Fibroblast of the conjunctiva (primary cell): ENCODE measurements around the gene HTATIP2.
"Not testable (repeated sequence)": the region's sequence is repeated elsewhere in the genome, so short reads cannot be mapped to it uniquely, and the experiment has no call there.

ENCODE experiments used
- DNase-seq: peaks from one replicate; pipeline ENCODE4 v3.0.0-alpha.2; 2010; ENCODE audit warnings: low read depth

The HTATIP2 gene

DNA sequence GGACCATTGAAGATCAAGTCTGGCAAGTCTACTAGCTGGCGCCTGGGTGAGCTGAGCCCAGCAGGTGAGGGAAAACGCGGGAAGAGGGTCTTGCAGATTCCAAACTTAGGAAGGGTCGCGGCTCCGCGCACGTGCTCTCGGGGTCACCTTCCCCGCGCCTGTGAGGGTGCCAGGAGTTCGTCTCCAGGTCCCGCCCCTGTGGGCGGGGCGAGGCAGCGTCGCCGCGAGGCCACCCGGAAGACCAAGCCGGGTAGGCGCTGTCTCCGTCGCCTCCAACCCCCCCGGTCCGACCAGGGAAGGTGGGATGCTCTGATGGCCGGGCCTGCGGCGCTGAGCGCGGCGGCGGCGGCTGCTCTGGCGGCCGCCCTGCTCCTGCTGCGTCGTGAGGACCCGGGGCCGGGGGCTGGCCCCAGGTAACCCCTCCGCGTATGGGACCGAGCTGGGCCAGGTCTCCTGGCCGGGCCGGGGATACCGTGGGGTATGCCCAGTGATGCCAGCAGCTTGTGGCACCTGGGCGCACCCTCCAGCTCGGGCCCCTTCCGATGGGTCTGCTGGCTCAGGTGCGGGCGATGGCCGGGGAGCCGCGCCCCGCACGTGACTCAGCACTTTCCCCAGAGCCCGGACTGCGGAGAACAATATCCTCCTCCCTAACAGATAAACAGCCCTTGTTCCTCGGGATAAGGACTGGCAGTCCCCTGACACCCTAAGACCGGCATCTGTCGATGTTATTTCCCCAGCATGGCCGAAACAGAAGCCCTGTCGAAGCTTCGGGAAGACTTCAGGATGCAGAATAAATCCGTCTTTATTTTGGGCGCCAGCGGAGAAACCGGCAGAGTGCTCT, at the start of gene HTATIP2:
Gene HTATIP2 (plus strand): TSS at position 215 of the 841 bp plus-strand sequence. CDS start 524 bp downstream, at position 739.
- no peak for DNase-seq

DNA sequence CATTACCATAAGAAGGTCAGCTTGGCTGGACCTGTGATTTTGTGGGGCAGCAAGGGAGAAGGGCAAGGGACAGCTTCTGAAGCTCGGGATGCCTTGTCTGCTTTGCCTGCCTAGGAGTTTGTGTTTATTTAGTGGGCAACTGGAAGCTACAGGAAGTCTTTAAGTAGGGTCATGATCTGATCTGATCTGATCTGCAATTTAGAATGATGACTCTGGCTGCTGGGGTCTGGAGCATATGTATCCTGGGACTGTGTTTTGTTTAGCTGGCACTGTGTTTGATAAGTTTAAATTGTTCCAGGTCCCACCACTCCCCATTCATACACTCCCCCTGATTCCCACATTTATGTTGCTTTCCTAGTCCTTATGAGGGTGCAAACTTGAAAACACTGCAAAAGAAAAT, 47.7 kb upstream of the HTATIP2 start:
- no peak for DNase-seq

GRCh38 chr11:20321177-20321576, 42.3 kb upstream of the HTATIP2 start:
- DNase-seq, result no peak

DNA sequence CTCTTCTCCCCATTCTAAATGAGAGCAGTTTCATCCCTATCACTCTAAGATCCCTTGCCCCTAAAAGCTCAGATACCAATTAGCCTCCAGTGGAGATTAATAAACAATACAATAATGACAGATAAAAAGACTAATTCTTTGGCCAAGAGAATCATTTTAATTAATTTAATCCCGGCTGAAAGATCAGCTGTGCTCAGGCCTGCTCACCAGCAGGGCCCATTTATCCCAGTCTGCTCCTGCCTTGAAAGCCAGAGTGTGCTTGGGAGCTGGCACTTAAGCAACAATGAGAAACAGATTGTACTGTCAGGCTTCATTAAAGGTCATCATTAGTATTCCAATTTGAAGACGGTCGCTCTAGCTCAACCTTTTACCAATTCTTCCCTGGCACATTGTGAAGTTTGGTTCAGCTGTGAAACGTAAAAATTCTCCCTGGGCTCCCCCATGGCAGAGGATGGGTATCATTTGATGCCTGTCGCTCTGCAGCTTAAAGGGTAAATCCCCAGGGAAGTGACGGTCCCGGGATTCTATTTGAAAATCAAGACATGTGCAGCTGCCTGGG, 36.1 kb upstream of the HTATIP2 start:
- no peak for DNase-seq

GRCh38 chr11:20336056-20336455, 27.5 kb upstream of the HTATIP2 start:
- no peak for DNase-seq

GRCh38 chr11:20337526-20338154, 25.9 kb upstream of the HTATIP2 start:
- DNase-seq, result no peak

GRCh38 chr11:20342347-20343141, 21.0 kb upstream of the HTATIP2 start:
- DNase-seq, result no peak

DNA sequence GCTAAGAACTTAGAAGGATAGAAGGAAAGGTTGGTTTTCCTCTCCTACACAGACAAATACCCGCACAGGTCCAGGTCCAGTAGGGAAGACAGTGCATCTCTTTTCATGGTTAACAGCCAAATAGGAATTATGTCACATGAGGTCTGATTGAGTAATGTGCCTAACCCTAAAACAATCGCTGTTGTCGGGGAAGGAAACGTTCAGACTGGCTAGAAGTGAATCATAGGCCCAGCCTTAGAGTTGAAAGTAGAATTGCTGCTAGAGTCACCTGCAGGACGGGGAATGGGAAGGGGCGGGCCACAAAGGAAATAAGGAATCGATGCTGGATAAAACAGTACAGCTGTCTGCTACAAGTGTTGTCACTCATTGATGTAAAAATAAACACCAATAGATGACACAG, 12.4 kb upstream of the HTATIP2 start:
- DNase-seq, result no peak

DNA sequence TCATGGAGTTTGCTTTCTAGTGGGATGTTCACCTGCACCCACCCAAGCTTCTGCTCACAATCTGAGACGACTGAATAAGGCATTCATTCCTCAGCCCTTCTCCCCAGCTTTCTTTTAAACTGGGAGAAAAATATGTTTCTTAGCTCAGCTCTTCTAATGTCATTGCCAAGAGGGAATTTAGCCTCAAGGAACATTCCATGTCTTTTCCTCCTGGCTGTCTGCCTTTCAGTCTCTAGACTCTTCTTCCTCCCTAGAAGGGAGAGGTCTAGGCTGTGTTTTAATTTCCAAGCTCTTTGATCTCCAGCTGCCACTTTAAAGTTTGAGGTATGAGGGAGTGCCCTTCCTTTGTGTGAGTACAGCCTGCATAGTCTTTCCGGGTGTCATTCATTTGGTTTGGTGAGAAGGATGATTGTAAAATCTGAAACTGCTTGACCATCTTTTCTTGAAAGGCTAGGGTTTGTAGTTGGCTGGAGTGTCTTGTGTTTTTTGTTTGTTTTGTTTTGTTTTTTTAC, 11.7 kb upstream of the HTATIP2 start:
- no peak for DNase-seq

- peak; percentile 30 for DNase-seq
These were observed 9.6 kb upstream of the HTATIP2 start for GRCh38 chr11:20353829-20354434.

GRCh38 chr11:20355221-20356219, 8.0 kb upstream of the HTATIP2 start:
- peak; percentile 22 for DNase-seq

DNA sequence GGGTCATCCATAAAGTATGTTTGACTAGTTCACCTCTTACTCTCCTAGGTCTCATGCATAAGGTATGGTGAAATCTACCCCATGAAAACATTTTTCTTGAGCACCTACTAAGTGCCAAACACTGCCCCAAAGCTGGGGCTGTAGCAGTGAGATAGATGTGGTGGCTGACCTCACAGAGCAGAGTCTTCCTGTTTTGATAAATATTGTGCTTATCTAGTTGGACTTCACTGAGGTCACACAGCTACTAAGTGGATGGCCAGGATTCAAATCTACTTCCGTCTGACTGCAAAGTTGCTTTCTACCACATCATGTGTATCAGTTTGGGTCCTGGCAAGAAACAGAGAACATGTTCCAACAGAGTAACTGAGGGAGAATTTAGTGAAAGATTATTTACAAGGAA, 6.4 kb upstream of the HTATIP2 start:
- no peak for DNase-seq

DNA sequence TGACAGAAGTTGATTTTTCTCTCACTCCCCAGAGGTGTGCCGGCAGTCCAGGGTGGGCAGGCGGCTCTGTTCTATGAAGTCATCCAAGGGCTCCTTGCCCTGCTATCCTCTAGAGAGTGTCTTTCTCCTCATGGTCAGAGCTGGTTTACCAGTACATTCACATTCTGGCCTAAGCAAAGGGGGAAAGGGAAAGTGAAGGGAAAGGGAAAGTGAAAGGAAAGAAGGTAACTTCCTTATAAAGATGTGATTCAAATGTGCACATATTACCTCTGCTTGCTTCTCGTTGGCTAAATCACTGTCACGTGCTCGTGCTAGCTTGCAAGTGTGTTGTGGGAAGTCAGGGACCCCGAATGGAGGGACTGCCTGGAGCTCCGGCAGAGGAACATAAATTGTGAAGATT, 2.9 kb upstream of the HTATIP2 start:
- DNase-seq, result peak; percentile 18

DNA sequence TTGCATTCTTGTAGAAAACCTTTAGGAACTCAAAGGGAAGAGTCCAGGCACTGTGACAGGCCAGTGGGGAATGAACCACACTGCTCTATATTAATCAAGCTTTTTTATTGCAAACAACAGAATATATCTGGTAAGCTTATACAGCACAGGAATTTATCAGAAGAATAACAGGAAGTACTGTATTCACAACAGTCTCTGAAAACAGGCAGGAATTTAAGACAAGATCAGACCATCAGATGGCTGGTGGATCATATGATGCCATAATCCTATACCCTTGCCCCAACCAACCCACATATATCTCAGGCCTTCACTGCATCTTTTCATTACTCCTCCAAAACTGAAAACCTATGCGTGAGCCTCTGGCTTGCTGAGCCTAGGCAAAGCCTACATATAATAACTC, 1.0 kb upstream of the HTATIP2 start:
- no peak for DNase-seq

- no peak for DNase-seq
These were observed 390 bp upstream of the HTATIP2 start for GRCh38 chr11:20363149-20363499.

DNA sequence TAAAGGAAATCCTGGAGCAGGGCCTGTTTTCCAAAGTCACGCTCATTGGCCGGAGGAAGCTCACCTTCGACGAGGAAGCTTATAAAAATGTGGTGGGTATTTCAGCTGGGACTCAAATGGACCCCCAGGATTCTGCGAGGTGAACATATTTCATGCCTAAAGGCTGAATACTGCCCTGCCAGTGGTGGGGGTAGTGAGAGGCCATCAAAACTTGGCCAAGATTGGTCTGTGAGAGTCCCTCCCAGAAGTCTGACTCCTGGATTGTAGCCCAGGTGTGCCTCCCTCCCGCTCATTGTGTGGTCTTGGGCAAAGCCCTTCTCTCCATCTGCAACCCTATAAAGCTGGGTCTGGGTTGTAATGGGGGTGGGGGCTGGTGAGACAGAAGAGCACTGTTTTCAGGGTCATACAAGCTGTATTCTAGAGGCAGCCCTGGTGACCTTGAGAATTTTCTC, 853 bp downstream of the HTATIP2 start:
- no peak for DNase-seq

DNA sequence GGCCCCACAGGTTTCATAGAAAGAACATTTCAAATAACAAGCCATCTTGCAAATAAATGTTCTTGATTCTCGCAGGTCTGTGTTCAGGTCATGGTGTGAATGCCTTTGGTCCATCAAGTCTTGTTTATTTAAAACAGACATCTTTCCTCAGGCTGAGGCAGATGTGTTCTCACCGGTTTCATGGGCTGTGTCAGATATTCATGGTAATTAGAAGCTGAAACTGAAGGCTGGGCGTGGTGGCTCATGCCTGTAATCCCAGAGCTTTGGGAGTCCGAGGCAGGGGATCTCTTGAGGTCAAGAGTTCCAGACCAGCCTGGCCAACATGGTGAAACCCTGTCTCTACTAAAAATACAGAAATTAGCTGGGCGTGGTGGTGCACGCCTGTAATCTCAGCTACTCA, 2.0 kb downstream of the HTATIP2 start:
- not testable (repeated sequence) for DNase-seq

DNA sequence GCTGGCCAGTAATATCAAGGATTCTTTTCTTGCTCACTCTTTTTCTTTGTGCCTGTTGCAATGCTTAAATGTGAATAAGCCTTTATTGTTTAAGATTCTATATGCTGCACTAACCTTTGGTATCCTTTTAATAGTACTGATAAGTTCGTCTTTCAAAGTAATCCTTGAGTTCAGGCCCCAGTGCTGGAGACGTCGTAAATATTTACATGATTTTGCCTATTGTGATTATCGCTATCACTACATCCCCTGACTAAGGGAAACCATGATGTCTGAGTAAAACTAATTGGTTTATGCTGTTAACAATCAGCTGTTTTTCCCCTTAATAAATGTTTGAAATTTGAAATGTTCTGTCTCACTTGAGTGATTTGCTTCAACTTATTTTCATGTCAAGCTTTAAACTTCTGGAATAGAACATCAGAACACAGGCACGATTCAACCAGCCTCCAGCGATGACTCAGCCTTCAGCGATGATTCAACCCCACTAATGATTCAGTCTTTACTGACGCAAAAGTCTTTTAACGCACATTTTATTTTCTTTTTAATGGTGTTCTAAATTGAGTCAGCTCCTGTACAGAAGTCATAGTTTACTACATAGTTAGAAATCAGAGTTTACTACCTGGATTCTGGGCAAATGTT, 3.9 kb downstream of the HTATIP2 start:
- peak; percentile 65 for DNase-seq

DNA sequence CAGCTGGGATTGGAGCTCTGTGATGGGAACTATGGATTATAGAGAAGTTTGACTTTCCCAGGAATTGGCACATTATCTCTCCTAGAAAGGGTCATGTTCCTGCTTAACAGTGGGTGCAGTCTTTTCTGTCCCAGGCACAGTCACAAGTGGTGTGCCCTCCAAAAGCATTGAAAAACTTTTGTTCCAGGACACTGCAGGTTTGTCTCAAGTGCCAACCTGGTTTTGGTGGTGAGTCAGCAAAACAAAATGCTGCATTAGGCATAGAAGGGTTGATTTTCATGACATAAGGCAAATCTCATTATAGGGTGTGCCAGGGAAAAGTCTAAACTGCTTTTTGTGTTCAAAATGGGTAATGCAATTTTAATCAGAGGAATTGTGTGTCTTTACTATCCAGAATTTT, 4.9 kb downstream of the HTATIP2 start:
- DNase-seq, result no peak

DNA sequence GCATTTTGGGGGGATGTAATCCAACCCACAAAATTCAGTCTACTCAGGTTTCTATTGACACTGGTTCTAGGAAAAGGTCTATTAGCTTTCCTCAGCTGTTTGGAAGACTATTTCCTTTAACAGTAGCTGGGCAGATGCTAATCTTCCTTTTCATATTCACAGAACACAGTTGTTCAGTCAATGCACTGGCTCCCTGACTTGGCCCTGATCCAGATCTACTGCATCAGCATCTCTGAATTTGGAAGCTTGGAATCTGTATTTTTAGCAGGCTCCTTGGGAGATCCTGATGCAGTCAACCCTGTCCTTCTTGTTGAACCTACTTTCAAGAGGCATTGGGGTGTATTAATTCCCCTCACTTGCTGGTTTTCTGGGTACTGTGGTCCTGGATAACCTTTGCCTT, 6.3 kb downstream of the HTATIP2 start:
- DNase-seq, result no peak
